Body of pancreas (tissue), 4 donors: Measurements from ENCODE around the gene CRYBB2.
"Not testable (repeated sequence)": the region's sequence is repeated elsewhere in the genome, so short reads cannot be mapped to it uniquely, and the experiment has no call there.

ENCODE experiments used
- POLR2A ChIP-seq, 3 donors: fragments of 450-650 bp; IDR thresholded peaks; one replicate each; pipeline ENCODE4 v1.6.1; 2016; ENCODE audit warnings: antibody characterized with exemption in 3 of 3, mild to moderate bottlenecking in 2 of 3
- TF ChIP-seq, protein P1 (sequence below), 7 experiments: fragments of 450-650 bp in 4 of 7; fragments of 200-600 bp in 3 of 7; sonication (generic) in 3 of 7; IDR thresholded peaks; one replicate each; pipeline ENCODE4 v1.5.1; 2016 to 2019; ENCODE audit warnings: antibody characterized with exemption in 7 of 7

DNA sequence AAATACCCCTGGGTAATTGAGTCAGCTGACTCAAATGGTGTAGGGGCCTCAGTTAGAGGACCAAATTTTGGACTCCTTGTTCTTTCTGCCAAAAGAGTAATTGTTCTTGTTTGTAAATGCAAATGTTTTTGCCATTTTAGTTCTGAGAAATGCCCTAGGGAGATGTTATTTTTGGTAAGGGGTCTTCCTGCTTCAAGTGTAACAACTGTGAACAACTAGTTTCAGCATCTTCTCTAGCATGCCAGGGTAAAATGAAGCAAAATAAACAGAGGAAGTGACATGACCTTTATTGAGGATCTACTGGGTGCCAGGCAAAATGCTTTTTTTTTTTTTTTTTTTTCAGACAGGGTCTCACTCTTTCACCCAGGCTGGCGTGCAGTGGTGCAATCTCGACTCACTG, 60.7 kb downstream of the CRYBB2 start:
- TF ChIP-seq, protein P1, sequence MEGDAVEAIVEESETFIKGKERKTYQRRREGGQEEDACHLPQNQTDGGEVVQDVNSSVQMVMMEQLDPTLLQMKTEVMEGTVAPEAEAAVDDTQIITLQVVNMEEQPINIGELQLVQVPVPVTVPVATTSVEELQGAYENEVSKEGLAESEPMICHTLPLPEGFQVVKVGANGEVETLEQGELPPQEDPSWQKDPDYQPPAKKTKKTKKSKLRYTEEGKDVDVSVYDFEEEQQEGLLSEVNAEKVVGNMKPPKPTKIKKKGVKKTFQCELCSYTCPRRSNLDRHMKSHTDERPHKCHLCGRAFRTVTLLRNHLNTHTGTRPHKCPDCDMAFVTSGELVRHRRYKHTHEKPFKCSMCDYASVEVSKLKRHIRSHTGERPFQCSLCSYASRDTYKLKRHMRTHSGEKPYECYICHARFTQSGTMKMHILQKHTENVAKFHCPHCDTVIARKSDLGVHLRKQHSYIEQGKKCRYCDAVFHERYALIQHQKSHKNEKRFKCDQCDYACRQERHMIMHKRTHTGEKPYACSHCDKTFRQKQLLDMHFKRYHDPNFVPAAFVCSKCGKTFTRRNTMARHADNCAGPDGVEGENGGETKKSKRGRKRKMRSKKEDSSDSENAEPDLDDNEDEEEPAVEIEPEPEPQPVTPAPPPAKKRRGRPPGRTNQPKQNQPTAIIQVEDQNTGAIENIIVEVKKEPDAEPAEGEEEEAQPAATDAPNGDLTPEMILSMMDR (IDR thresholded peaks at IDR 0.05), result not testable (repeated sequence)
- TF ChIP-seq POLR2A (IDR thresholded peaks at IDR 0.05), result not testable (repeated sequence)
